Mammary epithelial cell (primary cell): ENCODE data around the gene SRP9.

ENCODE experiments used
- CTCF ChIP-seq, 2 donors: IDR thresholded peaks in 1 of 2; conservative IDR thresholded peaks in 1 of 2; 2 replicates each; pipeline ENCODE4 v1.5.1; 2011 to 2012; ENCODE audit warnings: inconsistent platforms in 2 of 2, low read length in 2 of 2, mild to moderate bottlenecking in 2 of 2, control low read depth in 1 of 2, low read depth in 1 of 2; ENCODE audit not compliant: insufficient read depth in 1 of 2; ENCODE audit errors: extremely low read depth in 1 of 2
- EZH2 ChIP-seq: IDR thresholded peaks from 2 replicates; pipeline ENCODE4 v1.6.1; 2012; ENCODE audit warnings: low read length, inconsistent platforms, borderline replicate concordance

GRCh38 chr1:225766967-225767633, 10.5 kb upstream of the SRP9 start:
- TF ChIP-seq CTCF (conservative IDR thresholded peaks at IDR 0.05 in 1 of 2, IDR thresholded peaks at IDR 0.05 in 1 of 2; ENCODE audit: extremely low read depth in 1 of 2, insufficient read depth in 1 of 2, low read depth in 1 of 2, low read length in 2 of 2) (no peak), EZH2 (no peak)
